HuH-7 (cell line): ENCODE results near the gene SHB.
"Not testable (repeated sequence)": the region's sequence is repeated elsewhere in the genome, so short reads cannot be mapped to it uniquely, and the experiment has no call there.

Experiments
- DNase-seq: peaks from one replicate; pipeline ENCODE4 v3.0.0; 2011; ENCODE audit warnings: low spot score

SHB gene

GRCh38 chr9:37902796-37903646 is 166.0 kb downstream of the SHB start:
- DNase-seq, result no peak

GRCh38 chr9:37902131-37902530 is 166.9 kb downstream of the SHB start:
- DNase-seq, result no peak

GRCh38 chr9:37899041-37899440 is 170.0 kb downstream of the SHB start:
- no peak for DNase-seq

- no peak for DNase-seq
These were observed 171.4 kb downstream of the SHB start for GRCh38 chr9:37897665-37898064.

GRCh38 chr9:37892063-37892462 is 177.0 kb downstream of the SHB start:
- DNase-seq, result no peak

- not testable (repeated sequence) for DNase-seq
These were observed 178.0 kb downstream of the SHB start for GRCh38 chr9:37891042-37891441.

- DNase-seq, result no peak
These were observed 179.5 kb downstream of the SHB start for GRCh38 chr9:37889536-37889935.

- not testable (repeated sequence) for DNase-seq
These were observed 180.9 kb downstream of the SHB start for GRCh38 chr9:37887977-37888583.

GRCh38 chr9:37880916-37881479 is 188.0 kb downstream of the SHB start:
- DNase-seq, result no peak

- DNase-seq, result no peak
These were observed 192.7 kb downstream of the SHB start for GRCh38 chr9:37876376-37876775.

- no peak for DNase-seq
These were observed 195.1 kb downstream of the SHB start for GRCh38 chr9:37873955-37874354.

- no peak for DNase-seq
These were observed 198.2 kb downstream of the SHB start for GRCh38 chr9:37870799-37871176.

- DNase-seq, result no peak
These were observed 198.8 kb downstream of the SHB start for GRCh38 chr9:37870081-37870798.
